ENCODE results near the gene GPNMB. TPM values are rescaled to one million over a fixed set of nuclear protein-coding genes. Genes with fewer than 3 reads are reported as not detected.
A peak's percentile ranks its signal among the peaks of the same experiment; 100 is the strongest.

The GPNMB gene
- total RNA-seq, 4 donors from 2014 or later: 8.0 to 36.5 (median 27.1) TPM

DNA sequence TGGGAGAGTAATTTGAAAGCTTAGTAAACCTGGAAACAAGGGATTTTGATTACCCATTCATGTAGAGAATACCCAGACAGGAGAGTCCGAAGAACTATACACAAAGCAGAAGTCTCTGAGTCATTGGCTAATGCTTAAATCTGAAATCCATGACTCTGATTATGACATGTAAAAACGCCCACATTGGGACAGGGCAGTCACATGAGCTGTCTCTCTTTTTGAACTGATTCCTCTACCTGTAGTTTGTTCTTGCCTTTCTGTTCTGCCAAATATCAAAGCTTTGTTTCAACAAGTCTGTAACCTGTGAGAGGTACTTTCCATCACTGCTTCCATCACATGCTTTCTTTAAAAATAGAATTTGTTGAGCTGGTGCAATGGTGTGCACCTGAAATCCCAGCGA is 4.3 kb upstream of the GPNMB start:
- no peak for DNase-seq
- WGBS, 2 donors (ENCODE audit: low coverage in 1 of 2): 59 to 64% methylated on average over 3 of the region's 3 CpGs
- Histone ChIP-seq H3K4me3 (no peak overlapping the region), H3K27me3 (peaks cover 15% of the 10 kb centered on the region), H3K9me3 (no peaks in the 10 kb centered on the region), H3K36me3 (no peaks in the 10 kb centered on the region), H3K27ac (no peak overlapping the region), H3K4me1 (peaks cover 0 to 2% (median 0%) of the 10 kb centered on the region in 4 donors)
- in situ Hi-C loops (cut with MboI; ENCODE audit: low pct_ligation_motif_present in 1 of 4, low pct_unique_long_range_greater_than_20kb in 1 of 4, low sequenced_read_pairs in 3 of 4): no loop called here
- intact Hi-C loops (cut with DNase I; ENCODE audit: low total_unique reads): loop anchor here (10.0 kb wide), 1 partner anchor 58 kb away; the partner anchor contains the start of gene NUP42
- TF ChIP-seq EP300 (IDR thresholded peaks at IDR 0.05; ENCODE audit: low read depth) (no peak), POLR2A (IDR thresholded peaks at IDR 0.05) (no peak), POLR2AphosphoS5 (IDR thresholded peaks at IDR 0.05) (no peak)
- TF ChIP-seq, protein P1, sequence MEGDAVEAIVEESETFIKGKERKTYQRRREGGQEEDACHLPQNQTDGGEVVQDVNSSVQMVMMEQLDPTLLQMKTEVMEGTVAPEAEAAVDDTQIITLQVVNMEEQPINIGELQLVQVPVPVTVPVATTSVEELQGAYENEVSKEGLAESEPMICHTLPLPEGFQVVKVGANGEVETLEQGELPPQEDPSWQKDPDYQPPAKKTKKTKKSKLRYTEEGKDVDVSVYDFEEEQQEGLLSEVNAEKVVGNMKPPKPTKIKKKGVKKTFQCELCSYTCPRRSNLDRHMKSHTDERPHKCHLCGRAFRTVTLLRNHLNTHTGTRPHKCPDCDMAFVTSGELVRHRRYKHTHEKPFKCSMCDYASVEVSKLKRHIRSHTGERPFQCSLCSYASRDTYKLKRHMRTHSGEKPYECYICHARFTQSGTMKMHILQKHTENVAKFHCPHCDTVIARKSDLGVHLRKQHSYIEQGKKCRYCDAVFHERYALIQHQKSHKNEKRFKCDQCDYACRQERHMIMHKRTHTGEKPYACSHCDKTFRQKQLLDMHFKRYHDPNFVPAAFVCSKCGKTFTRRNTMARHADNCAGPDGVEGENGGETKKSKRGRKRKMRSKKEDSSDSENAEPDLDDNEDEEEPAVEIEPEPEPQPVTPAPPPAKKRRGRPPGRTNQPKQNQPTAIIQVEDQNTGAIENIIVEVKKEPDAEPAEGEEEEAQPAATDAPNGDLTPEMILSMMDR (IDR thresholded peaks at IDR 0.05): no peak

DNA sequence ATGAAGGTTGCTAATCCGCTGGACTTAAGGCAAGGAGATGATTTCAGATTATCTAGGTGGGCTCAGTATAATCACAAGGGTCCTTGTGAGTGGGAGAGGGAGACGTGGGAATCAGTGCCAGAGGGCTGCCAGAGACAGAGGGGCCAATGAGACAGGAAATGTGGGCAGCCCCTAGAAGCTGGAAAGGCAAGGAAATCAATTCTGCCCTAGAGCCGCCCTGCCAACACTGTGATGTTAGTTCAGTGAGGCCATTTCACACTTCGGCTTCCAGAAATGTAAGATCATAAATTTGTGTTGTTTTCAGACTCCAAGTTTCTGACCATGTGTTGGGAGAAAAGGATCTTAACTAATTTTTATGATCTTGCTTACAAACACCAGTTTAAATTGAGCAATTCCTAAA is 3.6 kb upstream of the GPNMB start:
- Histone ChIP-seq H3K27ac (no peak overlapping the region), H3K4me1 (peaks cover 0 to 2% (median 0%) of the 10 kb centered on the region in 4 donors), H3K27me3 (peaks cover 21% of the 10 kb centered on the region), H3K4me3 (no peak overlapping the region), H3K36me3 (no peaks in the 10 kb centered on the region), H3K9me3 (no peaks in the 10 kb centered on the region)
- WGBS, 2 donors (ENCODE audit: low coverage in 1 of 2): 61 to 64% methylated on average over 3 to 4 of the region's 4 CpGs
- in situ Hi-C loops (cut with MboI; ENCODE audit: low pct_ligation_motif_present in 1 of 4, low pct_unique_long_range_greater_than_20kb in 1 of 4, low sequenced_read_pairs in 3 of 4) (no loop called here), intact Hi-C loops (cut with DNase I; ENCODE audit: low total_unique reads) (loop anchor here (10.0 kb wide), 1 partner anchor 58 kb away; the partner anchor contains the start of gene NUP42)
- TF ChIP-seq POLR2AphosphoS5 (IDR thresholded peaks at IDR 0.05) (no peak), POLR2A (IDR thresholded peaks at IDR 0.05) (no peak), EP300 (IDR thresholded peaks at IDR 0.05; ENCODE audit: low read depth) (no peak)
- TF ChIP-seq, protein P1 (IDR thresholded peaks at IDR 0.05): no peak
- DNase-seq: no peak

DNA sequence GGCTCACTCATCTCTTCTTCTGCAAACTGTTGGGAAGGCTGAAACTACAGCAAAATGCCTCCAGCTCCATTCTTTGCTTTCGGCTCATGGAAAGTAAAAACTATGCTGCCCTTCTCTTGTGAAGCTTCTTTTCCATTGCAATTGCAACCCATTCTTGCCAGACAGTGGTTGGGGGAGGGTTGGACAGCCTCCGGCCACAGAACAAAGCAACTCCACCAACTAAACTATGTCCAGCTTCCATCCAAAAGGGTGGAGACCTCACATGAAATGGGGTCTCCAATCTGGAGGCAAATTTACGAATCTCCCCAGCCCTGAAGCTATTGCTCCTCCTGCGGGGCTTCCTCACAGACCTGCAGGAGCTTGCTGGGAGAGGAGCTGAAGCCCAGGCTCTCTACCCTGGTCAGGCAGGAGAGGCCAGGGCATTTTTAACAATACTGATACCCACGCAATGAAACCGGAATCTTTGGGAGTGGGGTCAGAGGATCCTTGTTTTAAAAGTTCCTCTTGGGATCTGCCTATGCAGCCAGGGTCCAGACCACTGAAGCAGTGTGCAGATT is 549 bp downstream of the GPNMB start:
- in situ Hi-C loops (cut with MboI; ENCODE audit: low pct_ligation_motif_present in 1 of 4, low pct_unique_long_range_greater_than_20kb in 1 of 4, low sequenced_read_pairs in 3 of 4) (no loop called here), intact Hi-C loops (cut with DNase I; ENCODE audit: low total_unique reads) (loop anchor here (10.0 kb wide), 1 partner anchor 62 kb away; the partner anchor contains the start of gene NUP42)
- WGBS, 2 donors (ENCODE audit: low coverage in 1 of 2): 82% methylated on average over 6 of the region's 6 CpGs; no CpG with 5 or more reads in 1 of the 2 donors
- Histone ChIP-seq H3K4me1 (peaks cover 0 to 2% (median 0%) of the 10 kb centered on the region in 4 donors), H3K4me3 (peak overlapping the region in 3 of 4 donors; percentile 14 to 42 (median 25)), H3K27ac (peak overlapping the region; percentile 57 to 76 (median 70)), H3K27me3 (peaks cover 54% of the 10 kb centered on the region), H3K9me3 (no peaks in the 10 kb centered on the region), H3K36me3 (no peaks in the 10 kb centered on the region)
- TF ChIP-seq EP300 (IDR thresholded peaks at IDR 0.05; ENCODE audit: low read depth) (no peak), POLR2A (IDR thresholded peaks at IDR 0.05) (no peak), POLR2AphosphoS5 (IDR thresholded peaks at IDR 0.05) (no peak)
- TF ChIP-seq, protein P1 (IDR thresholded peaks at IDR 0.05): no peak
- no peak for DNase-seq

DNA sequence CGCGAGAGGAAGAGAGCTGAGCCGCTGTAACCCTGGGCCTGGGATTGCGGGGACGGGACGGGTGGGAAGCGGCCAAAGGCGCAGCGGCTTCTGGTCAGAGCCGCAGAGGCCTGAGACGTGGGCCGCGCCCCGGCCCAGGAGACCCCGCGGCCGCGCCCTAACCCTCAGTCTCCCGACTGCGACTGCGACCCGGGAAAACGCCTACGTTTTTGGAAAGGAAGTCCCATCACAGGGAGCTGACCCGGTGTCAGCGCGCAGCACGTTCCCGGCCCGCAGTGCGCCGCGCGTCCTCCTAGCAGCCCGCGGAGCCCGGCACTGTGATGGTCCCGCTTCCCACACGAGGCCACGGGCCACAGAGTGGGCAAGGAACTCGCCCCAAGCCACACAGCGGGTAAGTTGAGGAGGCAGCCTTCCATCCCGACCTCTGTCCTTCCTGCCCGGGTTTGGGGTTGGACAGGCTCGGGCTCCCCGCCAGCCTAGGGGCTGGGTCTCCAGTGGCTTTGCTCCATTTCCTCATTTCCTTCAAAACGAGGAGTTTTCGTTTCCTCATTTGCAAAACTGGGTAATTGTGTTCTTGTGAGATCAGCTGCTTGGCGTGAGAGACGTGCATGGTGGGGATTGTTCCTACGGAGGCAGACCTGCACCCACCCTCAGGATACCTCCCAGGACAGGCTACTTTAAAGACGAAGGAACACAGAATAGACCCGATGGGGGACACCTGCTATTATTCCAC is 1.2 kb downstream of the GPNMB start:
- Histone ChIP-seq H3K36me3 (no peaks in the 10 kb centered on the region), H3K27ac (peak overlapping the region; percentile 57 to 76 (median 70)), H3K4me3 (peak overlapping the region in 3 of 4 donors; percentile 14 to 42 (median 25)), H3K27me3 (peaks cover 59% of the 10 kb centered on the region), H3K9me3 (no peaks in the 10 kb centered on the region), H3K4me1 (peaks cover 0 to 2% (median 0%) of the 10 kb centered on the region in 4 donors)
- DNase-seq: peak; percentile 21
- TF ChIP-seq POLR2AphosphoS5 (IDR thresholded peaks at IDR 0.05): peak in 1 of 3 donors; percentile 16
- peak; percentile 18 for TF ChIP-seq POLR2A (IDR thresholded peaks at IDR 0.05)
- no peak for TF ChIP-seq EP300 (IDR thresholded peaks at IDR 0.05; ENCODE audit: low read depth)
- intact Hi-C loops (cut with DNase I; ENCODE audit: low total_unique reads): loop anchor here (10.0 kb wide), 1 partner anchor 63 kb away; the partner anchor contains the start of gene NUP42
- 20% methylated on average over 41 of the region's 53 CpGs; no CpG with 5 or more reads in 1 of the 2 donors for WGBS, 2 donors (ENCODE audit: low coverage in 1 of 2)
- in situ Hi-C loops (cut with MboI; ENCODE audit: low pct_ligation_motif_present in 1 of 4, low pct_unique_long_range_greater_than_20kb in 1 of 4, low sequenced_read_pairs in 3 of 4): no loop called here
